NCI-H1436 treated with DMSO at 0.1 percent for 48 hours (cell line): ENCODE data around the gene HOXB2.

Experiments used
- DNase-seq: peaks from one replicate; lab custom pipeline; 2025; lab: John Stamatoyannopoulos, UW

HOXB2 gene

GRCh38 chr17:48578616-48579470 lies 33.9 kb upstream of the HOXB2 start:
- no peak for DNase-seq

GRCh38 chr17:48577946-48578615 lies 33.2 kb upstream of the HOXB2 start, which contains the start of gene HOXB4:
Gene HOXB4, minus strand, starts transcription at chr17:48578350. Its CDS starts 31 bp downstream, at chr17:48578319.
- peak; percentile 43 for DNase-seq

DNA sequence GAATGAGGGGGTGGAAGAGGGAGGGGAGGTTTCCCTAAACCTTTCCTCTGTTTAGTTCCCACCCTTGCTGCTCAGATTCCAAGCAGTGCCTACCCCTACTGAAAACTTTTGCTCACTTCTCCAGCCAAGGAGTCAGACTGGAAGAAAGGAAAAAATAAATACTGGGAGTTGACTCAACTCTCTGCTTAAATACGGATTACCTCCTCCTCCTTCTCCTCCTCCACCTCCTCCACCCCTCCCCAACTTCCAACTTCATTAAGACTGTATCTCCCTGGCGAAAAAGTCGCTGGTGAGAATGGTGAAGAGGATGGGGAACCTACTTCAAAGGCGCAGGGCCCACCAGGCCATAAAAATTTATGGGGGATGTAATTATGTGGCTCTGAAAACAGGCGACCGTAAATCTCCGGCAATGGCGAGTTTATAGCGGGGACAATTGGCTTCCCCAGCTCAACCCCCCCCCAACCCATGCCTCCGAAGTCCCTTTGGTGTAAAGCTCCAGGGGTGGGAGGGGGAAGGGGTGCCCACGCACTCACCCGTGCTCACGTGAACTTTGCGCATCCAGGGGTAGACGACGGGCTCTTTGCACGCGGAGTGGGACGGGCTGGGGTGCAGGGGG lies 32.5 kb upstream of the HOXB2 start:
- no peak for DNase-seq

GRCh38 chr17:48576479-48577309 lies 31.8 kb upstream of the HOXB2 start:
- no peak for DNase-seq

DNA sequence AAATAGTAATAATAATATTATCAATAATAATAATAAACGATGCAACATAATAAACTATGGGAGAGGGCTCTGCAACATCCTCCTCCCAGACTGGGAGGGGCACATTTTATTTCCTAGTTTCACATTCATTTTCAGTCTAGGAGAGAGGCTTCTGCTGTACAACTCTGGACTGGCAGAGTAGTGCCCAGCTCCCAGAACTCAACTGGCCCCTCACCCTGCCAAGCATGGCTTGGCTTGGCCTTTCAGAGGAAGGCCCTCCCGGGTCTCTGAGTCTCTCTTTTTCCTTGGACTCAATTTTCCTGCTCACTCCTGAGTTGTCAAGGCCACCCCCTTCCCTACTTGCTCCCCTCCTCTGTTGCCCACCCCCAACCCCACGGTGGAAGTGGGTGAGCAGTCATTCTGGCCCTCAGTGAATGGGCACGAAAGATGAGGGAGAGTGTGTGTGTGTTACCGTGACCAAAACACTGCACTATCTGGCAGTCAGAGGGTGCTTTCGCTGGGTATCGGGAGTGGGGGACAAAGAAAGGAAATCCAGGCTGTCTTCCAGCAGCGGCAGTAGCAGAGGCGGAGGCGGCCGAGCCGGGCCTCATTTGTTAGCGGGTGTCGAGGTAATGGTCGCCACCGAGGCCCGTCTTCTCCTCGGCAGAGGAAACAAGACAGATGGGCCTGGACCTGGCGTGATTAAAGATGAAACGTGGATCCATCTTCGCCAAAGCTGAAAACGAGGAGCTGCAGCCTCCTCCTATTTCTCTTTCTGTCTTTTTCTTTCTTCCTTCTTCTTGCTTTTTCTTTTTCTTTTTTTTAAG lies 31.0 kb upstream of the HOXB2 start:
- DNase-seq, result no peak

GRCh38 chr17:48575066-48575582 lies 30.2 kb upstream of the HOXB2 start:
- DNase-seq, result no peak

- DNase-seq, result no peak
These were observed 29.7 kb upstream of the HOXB2 start for GRCh38 chr17:48574505-48575065.

GRCh38 chr17:48571826-48572417 lies 27.0 kb upstream of the HOXB2 start:
- no peak for DNase-seq

GRCh38 chr17:48571024-48571818 lies 26.3 kb upstream of the HOXB2 start:
- DNase-seq, result no peak

- DNase-seq, result no peak
These were observed 25.6 kb upstream of the HOXB2 start for GRCh38 chr17:48570325-48571023.

- no peak for DNase-seq
These were observed 24.9 kb upstream of the HOXB2 start for GRCh38 chr17:48569674-48570324.

DNA sequence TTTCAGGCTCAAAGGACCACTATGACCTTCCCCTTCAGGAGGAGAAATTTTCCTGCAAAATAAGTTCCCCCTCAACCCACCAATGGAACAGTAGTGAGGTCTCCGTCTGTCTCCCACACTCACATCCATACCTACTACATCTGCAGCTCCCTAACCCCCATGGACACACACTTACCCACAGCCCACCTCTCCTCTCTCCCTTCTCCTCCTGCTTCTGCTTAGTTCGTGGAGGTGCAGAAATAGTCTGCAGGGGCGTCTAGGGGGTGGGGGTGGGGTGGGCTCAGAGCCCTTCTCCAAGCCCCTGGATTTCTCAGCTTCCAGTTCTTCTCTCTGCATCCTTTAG lies 24.3 kb upstream of the HOXB2 start:
- DNase-seq, result no peak

GRCh38 chr17:48568499-48569239 lies 23.8 kb upstream of the HOXB2 start:
- no peak for DNase-seq

DNA sequence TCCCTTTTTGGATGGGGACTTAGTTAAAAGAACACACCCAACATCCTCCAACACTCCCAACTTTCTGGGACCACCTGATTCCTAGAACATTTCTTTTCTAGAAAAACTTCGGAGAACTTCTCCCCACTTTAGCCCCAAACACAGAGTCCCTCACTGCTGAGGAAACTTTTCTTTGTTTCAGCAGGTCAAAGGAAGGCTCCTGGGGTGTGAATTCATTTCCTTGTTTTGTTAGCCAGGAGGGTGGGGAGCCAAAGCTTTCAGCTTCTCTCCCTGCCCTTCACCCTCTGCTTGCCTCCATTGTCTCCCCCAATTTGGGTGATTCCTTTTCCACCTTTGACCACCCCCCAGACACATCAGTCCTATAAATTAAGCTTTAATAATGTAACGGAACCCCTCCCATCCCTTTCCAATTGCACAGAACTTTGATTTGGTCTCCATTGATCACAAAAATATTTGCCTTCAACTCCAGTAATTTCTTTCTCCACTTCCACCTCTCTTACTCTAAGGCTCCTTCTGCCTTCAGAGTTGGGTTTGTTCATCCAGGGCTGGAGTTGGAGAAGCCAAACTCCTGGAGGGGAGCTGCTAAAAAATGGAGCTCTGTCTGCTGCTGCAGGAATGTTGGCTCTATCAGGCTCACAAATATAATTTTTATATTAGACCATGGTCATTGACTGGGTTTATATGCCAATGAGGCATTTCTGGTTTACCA lies 22.9 kb upstream of the HOXB2 start:
- DNase-seq, result no peak

DNA sequence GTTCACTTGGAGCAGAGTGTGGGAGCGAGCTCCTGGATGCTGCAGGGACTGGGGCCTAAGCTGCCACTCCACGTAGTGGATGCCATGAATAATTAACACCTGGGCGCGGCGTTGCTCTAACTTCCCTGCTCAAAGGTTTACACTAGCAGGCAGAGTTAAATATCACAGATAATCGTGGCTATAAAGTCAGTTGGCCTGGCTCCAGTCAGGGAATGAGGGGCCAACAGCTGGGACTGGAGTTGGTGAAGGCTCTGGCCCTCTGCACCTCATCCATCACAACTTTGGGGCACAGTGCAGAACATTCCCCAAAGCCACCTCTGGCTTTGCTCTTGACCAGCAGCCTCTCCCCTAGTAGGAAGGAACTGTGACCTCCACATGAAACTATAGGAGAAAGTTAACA lies 22.3 kb upstream of the HOXB2 start:
- no peak for DNase-seq

GRCh38 chr17:48566717-48567116 lies 21.8 kb upstream of the HOXB2 start:
- DNase-seq, result no peak
